Stimulated activated effector memory CD8-positive, alpha-beta T cell treated with anti-CD3 and anti-CD28 coated beads, Interleukin-12 subunit alpha, Interleukin-12 subunit beta, amount 100 ng/mL, for 72 hours (primary cell): ENCODE data around the gene WRAP73.
A peak's percentile ranks its signal among the peaks of the same experiment; 100 is the strongest.

ENCODE experiments used
- ATAC-seq: fragments of 150-1000 bp; cut with Tn5 transposase; 2 replicates; pipeline ENCODE4 v1.10.0; 2021
- DNase-seq, 2 donors: peaks; one replicate each; pipeline ENCODE4 v3.0.0; 2021 to 2022; ENCODE audit warnings: low spot score in 2 of 2
- H3K27ac Mint-ChIP-seq: one replicate; pipeline ENCODE4 v1.8.0; 2022; ENCODE audit warnings: mild to moderate bottlenecking, mixed read lengths
- H3K36me3 Mint-ChIP-seq: one replicate; pipeline ENCODE4 v1.8.0; 2022; ENCODE audit warnings: mild to moderate bottlenecking, mixed read lengths
- H3K4me1 Mint-ChIP-seq: one replicate; pipeline ENCODE4 v1.8.0; 2022; ENCODE audit warnings: mixed read lengths
- H3K4me3 Mint-ChIP-seq: one replicate; pipeline ENCODE4 v1.8.0; 2022; ENCODE audit warnings: mild to moderate bottlenecking, mixed read lengths
- H3K9me3 Mint-ChIP-seq: one replicate; pipeline ENCODE4 v1.8.0; 2022; ENCODE audit warnings: mixed read lengths

The WRAP73 gene

GRCh38 chr1:3688356-3689137 is 38.6 kb upstream of the WRAP73 start:
- no peak for DNase-seq
- Mint-ChIP-seq H3K4me1 (peaks cover 8% of the 10 kb centered on the region), H3K27ac (no peak overlapping the region), H3K9me3 (no peaks in the 10 kb centered on the region), H3K36me3 (no peaks in the 10 kb centered on the region), H3K4me3 (no peak overlapping the region)
- ATAC-seq: peak; percentile 29

DNA sequence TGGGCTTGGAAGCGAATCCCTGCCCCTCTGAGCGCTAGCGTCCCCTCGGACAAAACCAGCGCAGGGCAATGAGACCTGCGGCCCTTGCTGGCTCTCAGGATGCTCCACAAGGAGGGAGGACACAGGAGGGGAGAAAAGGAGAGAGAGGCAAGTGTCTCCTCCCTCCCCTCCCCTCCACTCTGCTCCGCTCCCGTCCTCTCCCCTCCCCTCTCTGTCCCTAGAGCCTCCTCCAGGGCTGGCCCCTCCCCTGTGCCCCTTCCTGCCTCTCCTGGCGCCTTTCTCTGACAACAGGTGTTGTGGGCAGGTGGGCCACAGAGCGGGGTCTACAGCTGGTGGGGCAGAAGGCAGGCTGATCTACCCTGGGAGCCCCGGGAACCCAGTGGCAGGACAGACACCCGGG is 37.6 kb upstream of the WRAP73 start:
- Mint-ChIP-seq H3K36me3 (no peaks in the 10 kb centered on the region), H3K4me3 (no peak overlapping the region), H3K9me3 (no peaks in the 10 kb centered on the region), H3K27ac (no peak overlapping the region), H3K4me1 (peaks cover 8% of the 10 kb centered on the region)
- DNase-seq (no peak), ATAC-seq (no peak)

- peaks cover 8% of the 10 kb centered on the region for H3K4me1 Mint-ChIP-seq
- DNase-seq (no peak), ATAC-seq (no peak)
- no peak overlapping the region for H3K4me3 Mint-ChIP-seq
- H3K36me3 Mint-ChIP-seq: no peaks in the 10 kb centered on the region
- no peaks in the 10 kb centered on the region for H3K9me3 Mint-ChIP-seq
- no peak overlapping the region for H3K27ac Mint-ChIP-seq
These were observed 36.0 kb upstream of the WRAP73 start for GRCh38 chr1:3685906-3686305.

- Mint-ChIP-seq H3K4me1 (peaks cover 8% of the 10 kb centered on the region), H3K4me3 (no peak overlapping the region), H3K36me3 (no peaks in the 10 kb centered on the region), H3K9me3 (no peaks in the 10 kb centered on the region), H3K27ac (no peak overlapping the region)
- ATAC-seq (no peak), DNase-seq (no peak)
These were observed 35.3 kb upstream of the WRAP73 start for GRCh38 chr1:3685222-3685621.

GRCh38 chr1:3683992-3684391 is 34.1 kb upstream of the WRAP73 start:
- DNase-seq: no peak
- H3K36me3 Mint-ChIP-seq: no peaks in the 10 kb centered on the region
- H3K4me1 Mint-ChIP-seq: peaks cover 20% of the 10 kb centered on the region
- H3K9me3 Mint-ChIP-seq: peaks cover 4% of the 10 kb centered on the region
- ATAC-seq: no peak
- no peak overlapping the region for H3K27ac Mint-ChIP-seq
- no peak overlapping the region for H3K4me3 Mint-ChIP-seq

DNA sequence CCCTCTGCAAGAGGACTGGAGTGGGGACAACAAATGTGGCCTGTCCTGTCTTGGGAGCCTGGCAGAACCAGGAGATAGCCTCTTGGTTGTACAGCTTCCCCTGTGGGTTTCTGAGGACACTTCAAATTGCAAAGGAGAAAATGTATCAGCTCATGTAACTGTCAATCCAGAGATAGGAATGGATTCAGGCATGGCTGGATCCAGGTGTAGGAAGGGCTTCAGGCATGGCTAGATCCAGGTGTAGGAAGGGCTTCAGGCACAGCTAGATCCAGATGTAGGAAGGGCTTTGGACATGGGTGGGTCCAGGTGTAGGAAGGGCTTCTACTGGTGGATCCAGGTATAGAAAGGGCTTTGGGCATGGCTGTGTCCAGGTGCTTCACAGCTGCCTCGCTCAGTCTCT is 33.3 kb upstream of the WRAP73 start:
- peaks cover 18% of the 10 kb centered on the region for H3K4me1 Mint-ChIP-seq
- H3K4me3 Mint-ChIP-seq: no peak overlapping the region
- no peak for ATAC-seq
- peaks cover 4% of the 10 kb centered on the region for H3K9me3 Mint-ChIP-seq
- H3K36me3 Mint-ChIP-seq: no peaks in the 10 kb centered on the region
- DNase-seq: no peak
- no peak overlapping the region for H3K27ac Mint-ChIP-seq

- H3K4me3 Mint-ChIP-seq: no peak overlapping the region
- H3K4me1 Mint-ChIP-seq: peaks cover 21% of the 10 kb centered on the region
- DNase-seq (no peak), ATAC-seq (no peak)
- no peak overlapping the region for H3K27ac Mint-ChIP-seq
- peaks cover 4% of the 10 kb centered on the region for H3K9me3 Mint-ChIP-seq
- no peaks in the 10 kb centered on the region for H3K36me3 Mint-ChIP-seq
These were observed 32.2 kb upstream of the WRAP73 start for GRCh38 chr1:3681898-3682806.

DNA sequence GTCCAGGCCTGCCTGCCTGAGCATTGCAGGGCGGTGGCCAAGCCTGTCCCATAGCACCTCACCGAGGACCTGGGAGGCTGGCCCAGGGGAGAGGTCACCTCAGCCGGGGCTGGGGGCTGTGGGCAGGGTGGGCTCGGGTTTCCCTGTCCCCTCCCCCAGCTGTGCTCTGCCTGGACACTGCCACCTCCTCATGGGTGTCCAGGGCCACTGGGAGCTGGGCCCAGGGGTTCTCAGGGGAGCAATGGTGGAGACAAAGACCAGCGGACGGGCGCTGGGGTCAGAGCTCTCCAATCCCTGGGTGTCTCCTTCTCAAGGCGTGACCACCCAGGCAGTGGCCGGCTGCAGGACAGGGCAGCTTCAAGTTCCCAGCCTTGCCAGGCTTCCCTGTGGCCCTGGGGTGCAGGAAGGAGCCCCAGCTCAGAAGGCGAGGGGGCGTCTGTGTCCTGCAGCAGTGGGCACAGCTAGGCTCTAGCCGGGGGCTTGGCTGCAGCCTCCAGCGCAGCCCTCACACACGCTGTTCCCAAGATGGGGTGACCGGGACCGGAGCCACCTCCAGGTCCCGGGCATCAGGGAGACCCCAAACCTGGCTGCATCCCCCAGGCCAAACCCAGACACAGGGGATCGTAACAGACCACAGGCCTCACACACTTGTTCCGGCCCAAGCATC is 31.5 kb upstream of the WRAP73 start:
- H3K4me3 Mint-ChIP-seq: no peak overlapping the region
- peaks cover 29% of the 10 kb centered on the region for H3K4me1 Mint-ChIP-seq
- DNase-seq: no peak
- ATAC-seq: no peak
- peaks cover 4% of the 10 kb centered on the region for H3K9me3 Mint-ChIP-seq
- no peak overlapping the region for H3K27ac Mint-ChIP-seq
- H3K36me3 Mint-ChIP-seq: no peaks in the 10 kb centered on the region

GRCh38 chr1:3680488-3681230 is 30.8 kb upstream of the WRAP73 start:
- Mint-ChIP-seq H3K4me1 (peaks cover 36% of the 10 kb centered on the region), H3K9me3 (peaks cover 4% of the 10 kb centered on the region), H3K36me3 (no peaks in the 10 kb centered on the region), H3K27ac (no peak overlapping the region), H3K4me3 (no peak overlapping the region)
- DNase-seq: no peak
- ATAC-seq: no peak

DNA sequence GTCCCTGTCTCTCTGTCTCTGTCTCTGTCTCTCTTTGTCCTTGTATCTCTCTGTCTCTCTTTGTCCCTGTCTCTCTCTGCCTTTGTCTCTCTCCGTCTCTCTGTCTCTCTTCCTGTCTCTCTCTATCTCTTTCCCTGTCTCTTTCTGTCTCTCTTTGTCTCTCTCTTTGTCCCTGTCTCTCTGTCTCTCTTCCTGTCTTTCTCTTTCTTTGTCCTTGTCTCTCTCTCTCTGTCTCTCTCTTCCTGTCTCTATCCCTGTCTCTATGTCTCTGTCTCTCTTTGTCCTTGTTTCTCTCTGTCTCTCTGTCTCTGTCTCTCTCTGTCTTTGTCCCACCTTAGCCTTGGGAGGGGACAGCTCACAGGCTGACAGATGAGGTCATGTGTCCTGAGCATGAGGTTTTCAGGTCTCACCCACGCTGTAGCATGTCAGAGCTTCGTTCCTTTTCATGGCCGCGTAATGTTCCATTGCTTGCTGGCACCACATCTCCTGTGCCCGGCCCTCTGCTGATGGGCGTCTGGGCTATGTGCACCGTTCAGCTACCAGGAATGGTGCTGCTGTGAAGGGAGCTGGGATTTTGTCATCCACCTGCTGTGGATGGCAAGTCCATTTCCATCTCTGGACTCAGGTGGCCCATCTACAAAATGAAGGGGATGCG is 30.0 kb upstream of the WRAP73 start:
- Mint-ChIP-seq H3K4me3 (no peak overlapping the region), H3K27ac (no peak overlapping the region), H3K9me3 (peaks cover 4% of the 10 kb centered on the region), H3K4me1 (peaks cover 37% of the 10 kb centered on the region), H3K36me3 (no peaks in the 10 kb centered on the region)
- DNase-seq (no peak), ATAC-seq (no peak)

GRCh38 chr1:3679098-3679555 is 29.2 kb upstream of the WRAP73 start:
- no peak for ATAC-seq
- H3K4me3 Mint-ChIP-seq: no peak overlapping the region
- H3K36me3 Mint-ChIP-seq: no peaks in the 10 kb centered on the region
- no peak overlapping the region for H3K27ac Mint-ChIP-seq
- peaks cover 4% of the 10 kb centered on the region for H3K9me3 Mint-ChIP-seq
- no peak for DNase-seq
- peaks cover 37% of the 10 kb centered on the region for H3K4me1 Mint-ChIP-seq

DNA sequence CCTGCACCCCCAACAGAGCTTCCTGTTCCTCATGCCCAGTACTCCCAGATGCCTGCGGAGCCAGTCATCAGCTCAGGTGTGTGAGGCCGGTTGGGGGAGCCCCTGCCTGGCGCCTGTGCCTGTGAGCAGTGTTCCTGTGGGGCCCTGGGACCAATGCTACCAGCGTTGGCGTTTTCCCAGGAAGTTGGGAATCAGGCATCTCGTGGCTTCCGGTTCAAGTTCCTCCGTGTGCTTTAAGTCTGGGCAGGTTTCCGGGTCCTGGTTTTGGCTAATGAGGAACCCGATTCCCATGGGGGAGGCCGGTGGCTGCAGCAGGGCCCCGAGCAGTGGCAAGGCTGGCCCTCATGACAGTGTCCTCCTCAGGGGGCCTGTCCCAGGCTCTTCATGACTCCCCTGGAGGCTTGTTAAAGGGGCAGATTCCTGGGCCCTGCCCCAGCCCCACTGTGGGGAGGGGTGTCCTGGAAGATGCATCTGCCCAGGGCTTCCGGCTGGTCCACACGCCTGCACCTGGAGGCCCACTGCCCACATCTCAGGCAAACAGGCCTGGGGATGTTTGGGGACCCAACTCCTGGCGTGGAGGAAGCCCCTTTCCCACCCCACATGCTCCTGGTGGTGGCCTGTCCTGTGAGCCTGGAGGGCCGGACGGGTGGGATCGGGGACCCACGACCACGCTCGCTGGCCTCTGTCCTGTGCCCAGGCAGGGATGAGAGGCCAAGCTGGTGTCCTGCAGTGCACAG is 28.6 kb upstream of the WRAP73 start:
- H3K27ac Mint-ChIP-seq: no peak overlapping the region
- DNase-seq: no peak
- no peaks in the 10 kb centered on the region for H3K36me3 Mint-ChIP-seq
- peaks cover 4% of the 10 kb centered on the region for H3K9me3 Mint-ChIP-seq
- H3K4me3 Mint-ChIP-seq: no peak overlapping the region
- ATAC-seq: no peak
- peaks cover 41% of the 10 kb centered on the region for H3K4me1 Mint-ChIP-seq

- Mint-ChIP-seq H3K4me3 (peak overlapping the region; percentile 45), H3K4me1 (peaks cover 49% of the 10 kb centered on the region), H3K9me3 (peaks cover 4% of the 10 kb centered on the region), H3K27ac (no peak overlapping the region), H3K36me3 (no peaks in the 10 kb centered on the region)
- ATAC-seq: no peak
- DNase-seq: no peak
These were observed 27.6 kb upstream of the WRAP73 start for GRCh38 chr1:3677484-3677883.
